Fibroblast of mammary gland (primary cell): ENCODE results near the gene SORCS2.

Experiments used
- DNase-seq: peaks from one replicate; pipeline ENCODE4 v3.0.0-alpha.2; 2010; ENCODE audit warnings: low read depth
- H3K4me3 ChIP-seq: 2 replicates; pipeline ENCODE4 v1.5.1; 2011; ENCODE audit warnings: low read depth, mild to moderate bottlenecking, low read length, moderate library complexity; ENCODE audit not compliant: control insufficient read depth
- TF ChIP-seq, protein P1 (sequence below): conservative IDR thresholded peaks from 2 replicates; pipeline ENCODE4 v1.5.1; 2011; ENCODE audit warnings: low read depth, low read length, inconsistent platforms; ENCODE audit not compliant: control insufficient read depth, insufficient read depth

SORCS2 gene

DNA sequence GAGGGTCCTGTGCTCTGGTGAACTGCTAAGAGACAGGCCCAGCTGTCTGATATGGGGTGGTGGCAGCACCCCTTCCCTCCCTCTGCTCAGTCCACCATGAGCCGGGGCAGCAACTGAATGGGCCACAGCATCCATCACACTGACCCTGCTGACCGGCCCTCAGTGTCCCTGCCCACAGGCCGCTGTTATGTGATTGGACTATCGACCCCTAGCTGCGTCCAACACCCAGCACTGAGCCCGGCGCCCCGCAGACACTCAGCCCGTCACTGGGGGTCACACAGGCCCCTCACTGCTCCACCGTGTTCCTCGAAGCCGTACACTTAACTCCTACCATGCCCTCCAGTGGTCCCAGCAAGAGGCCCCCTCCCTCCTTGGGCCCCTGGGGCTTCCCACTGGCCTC lies 331.2 kb downstream of the SORCS2 start:
- H3K4me3 ChIP-seq: no peak overlapping the region
- DNase-seq: no peak
- TF ChIP-seq, protein P1, sequence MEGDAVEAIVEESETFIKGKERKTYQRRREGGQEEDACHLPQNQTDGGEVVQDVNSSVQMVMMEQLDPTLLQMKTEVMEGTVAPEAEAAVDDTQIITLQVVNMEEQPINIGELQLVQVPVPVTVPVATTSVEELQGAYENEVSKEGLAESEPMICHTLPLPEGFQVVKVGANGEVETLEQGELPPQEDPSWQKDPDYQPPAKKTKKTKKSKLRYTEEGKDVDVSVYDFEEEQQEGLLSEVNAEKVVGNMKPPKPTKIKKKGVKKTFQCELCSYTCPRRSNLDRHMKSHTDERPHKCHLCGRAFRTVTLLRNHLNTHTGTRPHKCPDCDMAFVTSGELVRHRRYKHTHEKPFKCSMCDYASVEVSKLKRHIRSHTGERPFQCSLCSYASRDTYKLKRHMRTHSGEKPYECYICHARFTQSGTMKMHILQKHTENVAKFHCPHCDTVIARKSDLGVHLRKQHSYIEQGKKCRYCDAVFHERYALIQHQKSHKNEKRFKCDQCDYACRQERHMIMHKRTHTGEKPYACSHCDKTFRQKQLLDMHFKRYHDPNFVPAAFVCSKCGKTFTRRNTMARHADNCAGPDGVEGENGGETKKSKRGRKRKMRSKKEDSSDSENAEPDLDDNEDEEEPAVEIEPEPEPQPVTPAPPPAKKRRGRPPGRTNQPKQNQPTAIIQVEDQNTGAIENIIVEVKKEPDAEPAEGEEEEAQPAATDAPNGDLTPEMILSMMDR: no peak

DNA sequence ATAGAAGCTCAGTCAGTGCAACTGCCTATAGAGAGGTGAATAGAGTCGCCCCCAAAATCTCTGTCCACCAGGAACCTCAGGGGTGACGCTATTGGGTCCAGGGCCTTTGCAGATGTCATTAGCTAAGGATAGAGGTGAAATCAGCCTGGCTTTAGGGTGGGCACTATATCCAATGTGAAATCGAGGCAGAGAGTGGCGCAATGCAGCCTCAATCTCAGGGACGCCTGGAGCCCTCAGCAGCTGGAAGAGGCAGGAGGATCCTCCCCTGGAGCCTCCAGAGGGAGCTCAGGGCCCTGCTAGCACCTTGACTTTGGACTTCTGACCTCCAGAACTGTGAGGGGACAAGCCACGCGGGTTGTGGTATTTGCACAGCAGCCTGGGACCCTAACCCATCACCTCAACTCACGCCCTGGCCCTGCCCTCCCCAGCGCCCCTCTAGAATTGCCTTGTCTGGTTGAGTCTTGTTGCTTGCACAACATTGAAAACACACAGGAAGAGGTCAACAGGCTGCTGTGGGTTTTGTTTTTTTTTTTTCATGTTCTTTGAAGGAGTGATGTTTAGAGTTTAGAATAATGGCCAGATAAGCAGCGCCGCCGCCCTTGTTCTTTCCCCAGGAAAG lies 331.8 kb downstream of the SORCS2 start:
- no peak for DNase-seq
- TF ChIP-seq, protein P1: no peak
- H3K4me3 ChIP-seq: no peak overlapping the region

DNA sequence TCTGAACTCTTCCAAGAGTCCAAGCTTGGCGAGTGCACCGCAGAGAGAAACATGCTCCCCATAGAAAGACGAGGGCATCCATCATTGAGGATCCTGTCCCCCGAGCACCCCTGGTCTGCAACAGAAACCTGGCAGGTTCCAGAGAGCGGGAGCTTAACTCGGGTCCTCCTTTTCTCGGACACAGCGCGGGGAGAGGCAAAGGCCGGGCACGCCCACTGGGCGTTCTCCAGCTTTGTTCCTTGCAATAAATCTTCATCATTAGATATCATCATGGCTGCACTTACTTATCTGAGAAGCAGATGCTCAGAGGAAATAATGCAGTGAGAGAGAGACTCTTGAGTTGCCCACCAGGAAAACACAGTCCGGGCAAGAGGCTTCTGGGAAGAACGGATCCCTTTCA lies 332.5 kb downstream of the SORCS2 start:
- TF ChIP-seq, protein P1: no peak
- no peak for DNase-seq
- H3K4me3 ChIP-seq: no peak overlapping the region

DNA sequence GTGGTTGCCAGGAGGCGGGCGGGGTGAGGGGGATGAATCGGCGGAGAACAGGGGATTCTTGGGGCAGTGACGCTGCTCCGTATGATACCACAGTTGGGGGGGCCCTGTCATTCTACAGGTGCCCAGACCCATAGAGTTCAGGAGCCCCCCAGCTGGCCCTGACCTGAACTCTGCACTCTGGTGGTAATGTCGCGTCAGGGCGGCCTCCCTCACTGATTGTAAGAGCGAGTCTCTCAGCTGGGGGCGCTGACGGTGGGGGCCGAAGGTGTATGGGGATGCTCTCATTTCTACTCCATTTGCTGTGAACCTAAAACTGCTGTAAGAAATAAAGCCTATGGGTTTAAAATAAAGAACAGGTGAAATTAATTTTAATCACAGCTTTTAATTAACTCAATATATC lies 334.2 kb downstream of the SORCS2 start:
- TF ChIP-seq, protein P1: no peak
- H3K4me3 ChIP-seq: no peak overlapping the region
- DNase-seq: no peak

DNA sequence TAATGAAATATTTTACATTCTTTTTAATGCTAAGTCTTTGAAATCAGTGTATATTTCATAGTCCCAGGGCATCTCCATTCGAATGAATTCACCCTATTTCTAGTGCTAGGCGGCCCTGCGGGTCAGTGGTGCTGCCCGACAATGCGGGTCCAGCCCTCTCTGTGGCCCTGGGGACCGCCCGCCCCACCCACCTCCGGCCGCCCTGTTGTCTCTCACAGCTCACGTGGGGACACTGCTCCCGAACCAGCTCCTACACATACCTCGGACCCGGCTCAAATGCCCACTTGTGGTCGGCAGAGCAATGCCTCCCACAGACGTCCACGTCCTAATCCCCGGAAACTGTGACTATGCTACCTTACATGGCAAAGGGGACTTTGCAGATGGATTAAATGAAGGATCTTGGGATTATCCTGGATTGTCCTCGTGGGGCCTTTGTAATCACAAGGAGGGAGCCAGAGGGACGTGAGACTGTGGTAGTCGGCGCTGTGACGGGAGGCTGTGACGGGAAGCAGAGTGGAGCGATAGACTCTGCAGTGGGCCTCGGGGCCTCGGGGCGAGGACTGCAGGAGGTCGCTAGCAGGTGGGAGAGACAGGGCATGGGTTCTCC lies 334.7 kb downstream of the SORCS2 start:
- DNase-seq: no peak
- TF ChIP-seq, protein P1: no peak
- H3K4me3 ChIP-seq: no peak overlapping the region

DNA sequence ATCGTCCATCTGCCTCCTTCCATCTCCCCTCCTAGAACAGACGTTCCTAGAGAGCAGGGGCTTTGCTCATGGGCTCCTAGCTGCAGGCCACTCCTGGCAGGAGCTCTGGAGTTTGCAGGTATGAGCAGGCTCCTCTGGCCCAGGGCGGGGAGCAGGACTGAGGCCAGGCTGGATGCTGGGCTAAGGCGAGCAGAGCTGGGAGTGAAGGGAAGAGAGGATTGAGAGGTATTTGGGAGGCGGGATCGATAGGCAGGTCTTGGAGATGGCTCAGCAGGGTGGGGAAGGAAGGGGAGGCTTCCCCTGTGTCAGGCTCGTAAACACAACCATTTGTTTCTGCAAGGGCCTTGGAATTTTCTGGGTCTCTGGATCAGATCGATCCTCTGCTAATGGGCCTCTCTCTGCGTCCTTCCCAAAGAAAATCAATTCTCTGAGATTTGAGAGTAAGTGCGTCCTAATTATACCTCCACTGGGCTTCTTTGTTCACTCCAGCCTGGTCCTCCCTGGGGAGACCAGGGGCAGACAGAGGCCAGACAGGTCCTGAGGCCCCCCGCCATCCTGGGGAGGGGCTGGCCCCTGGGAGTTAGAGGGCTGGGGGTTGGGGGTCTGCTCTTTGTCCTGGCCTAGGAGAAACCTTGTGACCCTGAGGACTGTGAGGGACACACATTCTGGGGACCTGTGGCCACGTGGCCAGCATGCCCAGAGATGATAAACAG lies 337.2 kb downstream of the SORCS2 start:
- no peak for DNase-seq
- H3K4me3 ChIP-seq: no peak overlapping the region
- TF ChIP-seq, protein P1: no peak
